NT2/D1 (cell line): ENCODE measurements around the gene TMEM131.

Source experiments
- SUZ12 ChIP-seq: IDR thresholded peaks from 2 replicates; pipeline ENCODE4 v1.6.1; 2011; ENCODE audit not compliant: insufficient read length, insufficient read depth; ENCODE audit errors: extremely low read depth
- YY1 ChIP-seq: IDR thresholded peaks from 2 replicates; pipeline ENCODE4 v1.6.1; 2011; ENCODE audit not compliant: insufficient read length, insufficient read depth

GRCh38 chr2:97997784-97998392 lies 2.1 kb upstream of the TMEM131 start:
- TF ChIP-seq SUZ12 (no peak), YY1 (no peak)
